Stimulated activated CD8-positive, alpha-beta memory T cell treated with anti-CD3 and anti-CD28 coated beads, Interleukin-15, amount 100 ng/mL, for 48 hours (primary cell): ENCODE results near the gene UBE2C.

Source experiments
- DNase-seq, 2 donors: peaks; one replicate each; pipeline ENCODE4 v3.0.0-alpha.2; 2020; ENCODE audit warnings: low read depth in 2 of 2

UBE2C gene

DNA sequence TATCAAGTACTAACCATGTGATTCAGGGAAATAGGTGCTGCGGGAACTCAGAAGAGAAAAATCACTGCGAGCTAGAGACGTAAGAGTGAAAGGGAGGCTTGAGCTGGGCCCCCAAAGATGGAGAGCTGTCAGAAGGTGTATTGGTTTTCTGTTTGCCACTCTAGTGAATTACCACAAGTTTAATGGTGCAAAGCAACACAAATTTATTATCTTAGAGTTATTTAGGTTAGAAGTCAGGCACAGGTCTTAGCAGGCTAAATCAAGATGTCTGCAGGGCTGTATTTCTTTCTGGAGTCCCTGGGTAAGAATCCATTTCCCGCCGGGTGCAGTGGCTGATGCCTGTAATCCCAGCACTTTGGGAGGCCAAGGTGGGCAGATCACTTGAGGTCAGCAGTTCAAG is 47.5 kb downstream of the UBE2C start:
- DNase-seq, result no peak

DNA sequence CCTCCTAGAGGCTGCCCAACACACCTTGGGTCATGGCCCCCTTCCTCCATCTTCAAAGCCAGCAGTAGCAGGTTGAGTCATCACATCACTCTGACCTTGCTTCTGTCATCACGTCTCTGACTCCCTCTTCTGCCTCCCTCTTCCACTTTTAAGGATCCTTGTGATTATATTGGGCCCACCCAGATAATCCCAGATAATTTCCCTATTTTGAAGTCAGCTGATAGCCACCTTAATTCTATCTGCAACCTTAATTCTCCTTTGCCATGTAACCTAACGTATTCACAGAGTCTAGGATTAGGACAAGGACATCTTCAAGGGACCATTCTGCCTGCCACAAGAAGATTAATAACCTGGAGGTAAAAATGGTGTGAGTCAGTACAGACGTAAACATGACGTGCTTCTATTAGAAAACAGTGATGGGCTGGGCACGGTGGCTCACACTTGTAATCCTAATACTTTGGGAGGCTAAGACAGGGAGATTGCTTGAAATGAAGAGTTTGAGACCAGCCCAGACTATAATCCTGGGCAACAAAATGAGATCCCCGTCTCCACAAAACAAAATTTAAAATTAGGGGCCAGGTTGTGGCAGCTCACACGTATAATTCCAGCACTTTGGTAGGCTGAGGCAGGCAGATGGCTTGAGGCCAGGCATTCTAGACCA is 48.2 kb downstream of the UBE2C start:
- DNase-seq, result no peak

DNA sequence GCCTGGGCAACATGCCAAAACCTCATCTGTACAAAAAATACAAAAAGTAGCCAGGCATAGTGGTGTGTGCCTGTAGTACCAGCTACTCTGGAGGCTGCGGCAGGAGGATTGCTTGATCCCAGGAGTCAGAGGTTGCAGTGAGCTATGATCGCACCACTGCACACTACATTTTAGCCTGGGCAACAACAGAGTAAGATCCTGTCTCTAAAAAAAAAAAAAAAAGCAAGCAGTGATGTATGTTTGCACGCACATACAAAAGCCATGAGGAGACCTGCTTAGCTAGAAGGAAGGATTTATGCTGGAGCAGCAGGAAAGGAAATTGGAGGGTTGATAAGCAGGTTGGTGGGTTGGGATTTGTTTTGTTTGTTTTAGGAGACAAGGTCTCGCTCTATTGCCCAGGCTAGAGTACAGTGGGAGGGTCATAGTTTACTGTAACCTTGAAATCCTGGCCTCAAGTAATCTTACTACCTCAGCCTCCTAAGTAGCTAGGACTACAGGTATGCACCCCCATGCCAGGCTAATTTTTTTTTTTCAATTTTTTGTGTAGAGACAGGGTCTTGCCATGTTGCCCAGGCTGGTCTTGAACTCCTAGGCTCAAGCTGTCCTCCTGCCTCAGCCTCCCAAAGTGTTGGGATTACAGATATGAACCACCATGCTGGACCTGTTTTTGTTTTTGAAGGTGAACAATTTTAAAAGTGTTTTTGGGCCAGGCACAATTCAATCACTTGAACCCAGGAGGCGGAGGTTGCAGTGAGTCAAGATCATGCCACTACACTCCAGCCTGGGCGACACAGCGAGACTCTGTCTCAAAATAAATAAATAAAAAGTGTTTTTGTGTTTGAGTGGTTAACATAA is 49.0 kb downstream of the UBE2C start:
- DNase-seq, result no peak

DNA sequence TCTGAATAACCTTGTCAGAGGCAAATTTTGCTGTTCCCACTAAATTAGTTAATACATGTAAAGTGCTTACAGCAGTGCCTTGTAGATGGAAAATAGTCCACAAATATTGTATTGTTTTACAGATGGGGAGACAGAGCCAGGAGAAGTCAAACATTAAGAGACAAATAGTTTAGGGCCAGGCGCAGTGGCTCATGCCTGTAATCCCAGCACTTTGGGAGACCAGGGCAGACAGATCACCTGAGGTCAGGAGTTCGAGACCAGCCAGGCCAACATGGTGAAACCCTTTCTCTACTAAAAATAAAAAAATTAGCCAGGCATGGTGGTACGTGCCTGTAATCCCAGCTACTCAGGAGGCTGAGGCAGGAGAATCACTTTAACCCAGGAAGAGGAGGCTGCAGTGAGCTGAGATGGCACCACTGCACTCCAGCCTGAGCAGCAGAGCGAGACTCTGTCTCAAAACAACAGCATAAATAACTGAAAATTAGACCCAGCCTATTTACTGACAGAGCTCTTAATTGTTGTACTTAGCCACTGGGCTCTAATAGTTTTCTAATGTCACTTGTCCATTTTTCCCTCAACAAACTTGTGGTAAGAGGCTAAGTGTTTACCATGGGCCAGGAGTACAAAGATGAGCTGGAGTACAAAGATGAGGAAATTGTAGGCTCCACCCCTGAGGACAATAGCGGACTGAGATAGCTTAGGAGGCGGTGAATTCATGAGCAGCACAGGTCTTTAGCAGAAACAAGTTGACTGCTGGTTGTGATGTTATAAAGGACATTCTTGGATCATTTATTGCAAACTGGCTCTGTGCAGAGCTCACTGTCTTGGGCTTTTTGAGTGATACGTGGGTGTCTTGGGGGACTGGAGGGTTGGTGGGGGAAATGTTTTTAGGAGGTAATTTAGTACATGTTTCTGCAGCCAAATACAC is 51.4 kb downstream of the UBE2C start:
- DNase-seq, result no peak

DNA sequence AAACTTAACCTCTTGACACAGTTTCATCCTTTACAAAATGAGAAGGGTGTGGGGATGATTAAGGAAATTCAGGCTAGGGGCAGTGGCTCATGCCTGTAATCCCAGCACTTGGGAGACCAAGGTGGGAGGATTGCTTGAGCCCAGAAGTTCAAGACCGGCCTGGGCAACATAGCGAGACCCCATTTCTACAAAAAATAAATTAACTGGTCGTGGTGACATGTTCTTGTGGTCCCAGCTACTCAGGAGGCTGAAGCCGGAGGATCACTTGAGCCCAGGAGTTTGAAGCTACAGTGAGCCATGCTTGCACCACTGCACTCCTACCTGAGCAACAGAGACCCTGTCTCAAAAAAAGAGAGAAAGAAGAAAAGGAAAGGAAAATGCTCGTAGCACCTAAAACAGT is 54.0 kb downstream of the UBE2C start:
- no peak for DNase-seq
